T-helper 2 cell treated with Interferon-gamma antibody and Interleukin-4, amounts not matched to agents 5 μg/mL and 100 μg/mL, for 36 hours (primary cell): ENCODE measurements around the gene GPX2.

Experiments used
- DNase-seq: peaks from one replicate; pipeline ENCODE4 v3.0.0; 2021; ENCODE audit warnings: low spot score
- H3K27ac Mint-ChIP-seq: one replicate; pipeline ENCODE4 v1.8.0; 2021; ENCODE audit warnings: mild to moderate bottlenecking, mixed read lengths
- H3K27me3 Mint-ChIP-seq: one replicate; pipeline ENCODE4 v1.8.0; 2021; ENCODE audit warnings: low read depth, mixed read lengths
- H3K36me3 Mint-ChIP-seq: one replicate; pipeline ENCODE4 v1.8.0; 2021; ENCODE audit warnings: low read depth, mixed read lengths
- H3K4me1 Mint-ChIP-seq: one replicate; pipeline ENCODE4 v1.8.0; 2021; ENCODE audit warnings: low read depth, mixed read lengths
- H3K4me3 Mint-ChIP-seq: one replicate; pipeline ENCODE4 v1.8.0; 2022; ENCODE audit warnings: mild to moderate bottlenecking, moderate library complexity, mixed read lengths
- H3K9me3 Mint-ChIP-seq: one replicate; pipeline ENCODE4 v1.8.0; 2021; ENCODE audit warnings: mixed read lengths

GPX2 gene

DNA sequence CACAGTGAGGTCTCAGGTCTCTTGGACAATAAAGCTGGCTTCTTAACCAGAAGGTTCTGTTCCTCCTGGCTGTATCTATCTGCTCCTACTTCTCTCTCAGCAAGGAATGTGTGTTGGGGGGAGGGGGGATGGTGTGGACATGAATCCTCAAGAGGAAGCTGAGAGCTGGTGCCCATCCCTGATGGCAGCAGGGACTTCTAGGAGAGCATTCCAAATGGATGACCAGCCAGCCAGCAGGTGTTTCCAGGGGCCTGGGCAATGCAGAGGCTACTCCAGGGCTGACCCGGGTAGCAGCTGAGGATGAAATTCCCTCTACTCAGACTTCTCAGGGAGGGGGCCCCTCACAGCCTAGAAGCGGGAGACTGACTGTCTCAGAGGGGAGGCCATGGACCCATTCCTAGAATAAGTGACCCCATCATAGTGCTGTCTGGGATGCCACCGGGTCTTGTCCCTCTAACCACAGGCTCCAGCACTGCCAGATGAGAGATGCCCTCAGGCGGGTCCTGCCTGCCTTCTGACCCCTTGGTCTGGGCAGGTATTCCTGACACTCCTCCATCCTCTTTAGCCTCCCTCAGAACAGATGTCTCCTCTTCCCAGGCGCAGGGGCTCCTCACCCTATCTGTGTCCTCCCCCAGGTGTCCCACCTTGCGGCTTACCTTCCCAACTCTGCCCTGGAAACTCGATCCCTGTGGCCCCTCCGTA lies 28.4 kb upstream of the GPX2 start:
- H3K27me3 Mint-ChIP-seq = peaks cover 22% of the 10 kb centered on the region

DNA sequence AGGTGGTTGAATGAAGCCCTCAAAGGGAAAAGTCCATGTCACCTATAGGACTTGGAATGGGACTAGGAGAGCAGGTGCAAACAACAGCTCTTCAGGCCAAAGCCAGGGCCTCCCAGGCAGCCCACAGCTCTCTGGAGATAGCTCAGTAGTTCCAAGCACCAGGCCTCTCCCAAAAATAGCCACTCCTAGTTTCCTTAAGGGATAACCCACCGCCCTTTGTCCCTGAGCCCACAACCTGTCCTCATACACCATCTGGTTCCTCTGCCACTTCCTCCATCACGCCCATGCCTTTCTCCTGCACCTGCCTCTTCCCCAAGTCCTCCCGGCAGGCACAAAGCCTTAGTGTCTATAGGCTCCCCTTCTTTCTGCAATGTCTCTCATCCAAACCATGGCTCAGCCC lies 27.5 kb upstream of the GPX2 start:
- peaks cover 2% of the 10 kb centered on the region for H3K4me1 Mint-ChIP-seq
- no peaks in the 10 kb centered on the region for H3K36me3 Mint-ChIP-seq
- H3K9me3 Mint-ChIP-seq = no peaks in the 10 kb centered on the region
- peaks cover 22% of the 10 kb centered on the region for H3K27me3 Mint-ChIP-seq
- no peak for DNase-seq
- no peak overlapping the region for H3K4me3 Mint-ChIP-seq
- no peak overlapping the region for H3K27ac Mint-ChIP-seq

More for the DNA sequence above, 28.4 kb upstream of the GPX2 start:
- no peaks in the 10 kb centered on the region for H3K9me3 Mint-ChIP-seq
- H3K4me1 Mint-ChIP-seq = peaks cover 2% of the 10 kb centered on the region
- no peak for DNase-seq
- no peaks in the 10 kb centered on the region for H3K36me3 Mint-ChIP-seq
- peak overlapping the region; percentile 66 for H3K4me3 Mint-ChIP-seq
- no peak overlapping the region for H3K27ac Mint-ChIP-seq

DNA sequence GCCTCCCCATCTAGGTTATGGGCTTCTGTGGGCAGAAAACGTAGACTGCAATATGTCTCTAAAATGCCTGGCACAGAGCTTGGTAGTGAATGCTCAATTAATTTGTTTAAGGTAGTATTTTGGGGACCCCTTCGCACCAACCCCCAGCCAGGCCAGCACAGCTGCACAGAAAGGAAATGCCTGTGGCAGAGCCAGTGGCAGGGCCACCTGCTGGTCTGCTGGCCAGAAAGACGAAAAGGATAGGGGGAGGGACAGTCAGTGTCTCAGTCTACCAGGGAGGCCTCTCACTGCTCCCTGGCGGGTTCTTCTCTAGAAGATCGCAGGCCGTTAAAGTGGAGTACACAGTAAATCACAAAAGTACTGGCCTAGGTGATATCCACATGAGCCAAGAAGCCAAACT lies 26.1 kb upstream of the GPX2 start:
- H3K4me3 Mint-ChIP-seq = no peak overlapping the region
- peaks cover 20% of the 10 kb centered on the region for H3K27me3 Mint-ChIP-seq
- DNase-seq = no peak
- no peak overlapping the region for H3K27ac Mint-ChIP-seq
- H3K4me1 Mint-ChIP-seq = peaks cover 2% of the 10 kb centered on the region
- H3K36me3 Mint-ChIP-seq = no peaks in the 10 kb centered on the region
- no peaks in the 10 kb centered on the region for H3K9me3 Mint-ChIP-seq

DNA sequence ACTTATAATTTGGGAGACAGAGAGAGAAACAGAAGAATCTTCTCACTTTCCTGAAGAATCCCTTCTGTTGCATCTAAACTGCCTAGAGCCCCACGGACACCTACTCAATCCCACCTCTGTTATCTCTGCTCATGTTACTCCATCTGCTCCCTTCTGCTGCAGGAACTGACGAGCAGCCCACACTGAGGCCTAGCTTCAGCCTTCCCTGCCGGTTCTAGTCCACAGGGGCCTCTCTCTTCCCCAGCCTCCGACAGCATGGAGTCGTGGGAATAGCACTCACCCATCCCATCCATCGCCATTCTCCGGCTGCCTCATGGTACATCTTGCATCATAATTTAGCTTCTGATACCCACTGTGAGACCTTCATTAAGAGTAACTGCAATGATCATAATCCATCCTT lies 25.6 kb upstream of the GPX2 start:
- peaks cover 20% of the 10 kb centered on the region for H3K27me3 Mint-ChIP-seq
- H3K4me3 Mint-ChIP-seq = no peak overlapping the region
- H3K27ac Mint-ChIP-seq = no peak overlapping the region

GRCh38 chr14:64966976-64967375 lies 24.4 kb upstream of the GPX2 start:
- Mint-ChIP-seq H3K36me3 (no peaks in the 10 kb centered on the region), H3K4me3 (no peak overlapping the region), H3K4me1 (peaks cover 2% of the 10 kb centered on the region), H3K27me3 (peaks cover 16% of the 10 kb centered on the region), H3K27ac (no peak overlapping the region), H3K9me3 (no peaks in the 10 kb centered on the region)
- DNase-seq = no peak

More for the DNA sequence above, 25.6 kb upstream of the GPX2 start:
- Mint-ChIP-seq H3K36me3 (no peaks in the 10 kb centered on the region), H3K4me1 (peaks cover 2% of the 10 kb centered on the region), H3K9me3 (no peaks in the 10 kb centered on the region)
- no peak for DNase-seq

- peaks cover 2% of the 10 kb centered on the region for H3K4me1 Mint-ChIP-seq
Observed at GRCh38 chr14:64965356-64966000, 22.9 kb upstream of the GPX2 start.

DNA sequence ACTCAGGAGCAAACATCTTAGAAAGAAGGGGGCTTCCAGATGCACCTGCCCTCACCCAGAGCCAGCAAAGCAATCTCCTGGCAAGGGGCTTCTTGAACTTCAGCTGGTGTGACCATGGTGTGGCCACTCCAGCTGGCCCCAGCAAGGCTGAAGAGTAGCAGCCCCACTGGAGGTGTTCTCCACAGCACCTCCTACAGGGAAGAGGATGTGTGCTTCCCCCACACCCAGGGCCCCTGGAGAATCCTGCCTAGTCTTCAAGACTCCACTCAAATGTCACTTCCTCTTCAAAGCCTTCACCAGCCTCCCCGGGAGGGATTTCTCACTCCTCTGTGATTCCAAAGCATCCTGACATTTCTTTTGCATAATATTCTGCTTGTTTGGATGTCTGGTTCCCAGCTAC lies 21.1 kb upstream of the GPX2 start:
- Mint-ChIP-seq H3K9me3 (no peaks in the 10 kb centered on the region), H3K36me3 (no peaks in the 10 kb centered on the region), H3K4me1 (peaks cover 2% of the 10 kb centered on the region), H3K4me3 (no peak overlapping the region), H3K27ac (no peak overlapping the region), H3K27me3 (no peaks in the 10 kb centered on the region)
- no peak for DNase-seq

More at GRCh38 chr14:64965356-64966000, 22.9 kb upstream of the GPX2 start:
- no peak for DNase-seq
- no peaks in the 10 kb centered on the region for H3K9me3 Mint-ChIP-seq
- H3K4me3 Mint-ChIP-seq = no peak overlapping the region
- no peak overlapping the region for H3K27ac Mint-ChIP-seq
- H3K27me3 Mint-ChIP-seq = peaks cover 5% of the 10 kb centered on the region
- no peaks in the 10 kb centered on the region for H3K36me3 Mint-ChIP-seq

DNA sequence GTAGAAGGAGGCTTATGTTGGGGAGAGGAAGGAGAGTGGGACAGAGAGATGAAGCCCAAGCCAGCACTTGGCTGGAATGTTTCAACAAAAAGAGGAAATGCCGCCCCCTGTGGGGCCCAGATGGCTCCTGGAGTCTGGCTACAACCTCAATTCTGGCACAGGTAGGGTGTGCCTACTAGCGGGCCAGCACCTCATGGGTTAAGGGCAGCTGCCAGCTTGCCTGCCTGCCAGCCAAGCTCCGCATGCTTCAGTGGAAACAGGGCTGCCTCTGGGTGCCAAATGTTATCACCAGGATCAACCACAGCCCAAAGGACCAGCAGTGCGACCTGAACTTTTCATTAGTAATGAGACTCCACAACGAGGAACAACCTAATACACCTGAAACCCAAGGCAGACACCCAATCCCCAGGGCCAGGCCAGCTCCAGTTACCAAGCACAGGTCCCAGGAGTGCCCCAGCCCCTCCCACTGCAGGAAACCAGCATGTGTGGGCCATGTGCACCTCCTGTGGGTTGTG lies 18.3 kb upstream of the GPX2 start:
- no peak for DNase-seq
- no peaks in the 10 kb centered on the region for H3K27me3 Mint-ChIP-seq
- H3K4me3 Mint-ChIP-seq = no peak overlapping the region
- H3K4me1 Mint-ChIP-seq = no peaks in the 10 kb centered on the region
- no peaks in the 10 kb centered on the region for H3K9me3 Mint-ChIP-seq
- no peak overlapping the region for H3K27ac Mint-ChIP-seq
- H3K36me3 Mint-ChIP-seq = no peaks in the 10 kb centered on the region

DNA sequence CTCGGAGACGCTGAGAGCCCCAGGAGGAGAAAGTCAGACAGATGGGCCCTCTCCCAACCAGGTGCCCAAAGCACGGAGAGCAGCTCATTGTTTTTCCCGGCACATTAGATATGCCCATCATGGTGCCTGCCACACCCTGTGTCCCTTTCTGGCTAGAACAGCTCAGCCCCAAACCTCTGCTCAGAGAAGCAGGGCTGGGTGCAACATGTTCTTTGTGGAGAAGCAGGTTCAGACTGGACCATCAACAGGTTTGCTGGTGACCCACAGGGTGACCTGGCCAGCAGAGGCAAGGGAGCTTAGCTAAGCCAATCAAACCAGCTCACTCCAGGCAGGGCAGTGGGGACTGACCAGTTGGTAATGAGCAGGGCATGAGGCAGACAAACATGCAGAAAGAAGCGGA lies 16.2 kb upstream of the GPX2 start:
- Mint-ChIP-seq H3K27ac (no peak overlapping the region), H3K36me3 (no peaks in the 10 kb centered on the region), H3K4me1 (no peaks in the 10 kb centered on the region), H3K4me3 (no peak overlapping the region), H3K9me3 (no peaks in the 10 kb centered on the region), H3K27me3 (no peaks in the 10 kb centered on the region)
- DNase-seq = no peak

DNA sequence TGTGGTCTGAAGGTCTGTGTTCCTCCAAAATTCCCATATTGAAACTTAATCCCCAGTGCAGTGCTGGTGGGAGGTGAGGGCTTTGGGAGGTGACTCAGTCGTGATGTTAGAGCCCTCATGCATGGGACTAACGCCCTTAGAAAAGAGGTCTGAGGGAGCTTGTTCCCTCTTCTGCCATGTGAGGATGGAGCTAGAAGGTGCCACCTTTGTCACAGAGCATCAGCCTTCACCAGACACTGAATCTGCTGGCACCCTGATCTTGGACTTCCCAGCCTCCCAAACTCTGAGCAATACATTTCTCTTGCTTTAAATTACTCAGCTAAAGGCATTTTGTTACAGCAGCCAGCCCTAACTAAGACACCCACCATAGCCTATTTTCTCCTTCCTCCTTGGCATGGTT lies 15.7 kb upstream of the GPX2 start:
- Mint-ChIP-seq H3K4me1 (no peaks in the 10 kb centered on the region), H3K27me3 (no peaks in the 10 kb centered on the region), H3K27ac (no peak overlapping the region), H3K4me3 (no peak overlapping the region), H3K36me3 (no peaks in the 10 kb centered on the region), H3K9me3 (no peaks in the 10 kb centered on the region)
- no peak for DNase-seq

- no peaks in the 10 kb centered on the region for H3K9me3 Mint-ChIP-seq
- H3K4me3 Mint-ChIP-seq = no peak overlapping the region
- H3K27me3 Mint-ChIP-seq = no peaks in the 10 kb centered on the region
- no peak for DNase-seq
- no peaks in the 10 kb centered on the region for H3K36me3 Mint-ChIP-seq
- H3K27ac Mint-ChIP-seq = no peak overlapping the region
- H3K4me1 Mint-ChIP-seq = peaks cover 2% of the 10 kb centered on the region
Observed at GRCh38 chr14:64956697-64957406, 14.3 kb upstream of the GPX2 start.

GRCh38 chr14:64955297-64955696 lies 12.8 kb upstream of the GPX2 start:
- Mint-ChIP-seq H3K4me3 (no peak overlapping the region), H3K27me3 (no peaks in the 10 kb centered on the region), H3K27ac (no peak overlapping the region), H3K36me3 (no peaks in the 10 kb centered on the region), H3K9me3 (no peaks in the 10 kb centered on the region), H3K4me1 (peaks cover 2% of the 10 kb centered on the region)
- DNase-seq = no peak

DNA sequence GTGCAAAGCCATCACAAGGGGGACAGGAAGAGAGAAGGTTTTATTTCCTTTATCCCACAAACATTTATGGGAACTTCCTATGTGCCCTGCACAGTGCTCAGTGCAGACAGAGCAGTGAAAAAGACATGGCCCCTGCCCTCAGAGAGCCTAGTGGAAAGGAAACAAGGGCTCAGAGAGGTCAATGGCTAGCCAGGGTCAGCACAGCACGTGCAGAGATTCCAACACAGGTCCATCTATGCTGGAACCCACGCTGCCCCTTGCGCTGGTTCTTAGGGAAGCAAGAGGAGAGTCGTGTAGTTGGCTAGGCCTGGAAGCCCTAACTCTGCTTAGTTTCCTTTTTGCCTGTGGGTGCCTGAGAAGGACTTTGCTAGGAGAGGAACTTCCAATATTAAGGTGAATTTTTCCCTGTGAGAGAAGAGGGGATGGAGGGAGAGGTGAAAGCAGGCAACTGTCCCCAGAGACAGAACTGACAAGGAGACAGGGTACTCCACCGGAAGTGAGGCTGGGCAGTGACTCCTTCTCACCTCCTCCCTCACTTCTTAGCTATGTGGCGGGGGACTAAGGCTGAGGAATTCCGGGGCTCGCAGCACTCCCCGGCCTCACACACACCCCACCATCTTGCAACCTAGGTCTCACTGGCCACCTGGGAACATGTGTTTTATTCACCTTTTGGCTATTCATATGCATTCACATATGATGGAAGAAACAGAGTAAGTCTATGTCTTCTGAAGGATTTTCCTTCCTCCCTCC lies 12.1 kb upstream of the GPX2 start:
- Mint-ChIP-seq H3K4me1 (peaks cover 2% of the 10 kb centered on the region), H3K36me3 (peaks cover 1% of the 10 kb centered on the region), H3K9me3 (no peaks in the 10 kb centered on the region), H3K27me3 (no peaks in the 10 kb centered on the region), H3K4me3 (no peak overlapping the region), H3K27ac (no peak overlapping the region)
- no peak for DNase-seq

DNA sequence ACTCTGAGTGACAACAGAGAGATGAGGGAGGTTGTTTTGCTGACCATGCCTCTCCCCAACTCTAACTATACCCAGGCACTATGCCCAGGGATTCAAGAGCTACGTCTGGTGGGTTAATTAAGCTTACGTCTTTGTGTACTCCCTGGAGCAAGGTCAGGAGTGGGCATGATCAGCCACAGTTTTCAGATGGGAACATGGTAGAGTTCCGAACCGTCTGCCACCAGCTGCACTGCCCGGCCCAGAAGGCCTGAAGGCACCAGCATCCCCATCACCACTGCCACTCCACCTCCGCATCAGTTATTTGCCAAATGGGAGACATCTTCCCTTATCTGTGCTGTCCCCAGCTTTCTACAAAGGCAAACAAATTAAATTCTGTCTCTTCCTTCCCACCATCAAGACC lies 11.1 kb upstream of the GPX2 start:
- Mint-ChIP-seq H3K36me3 (peaks cover 2% of the 10 kb centered on the region), H3K4me1 (peaks cover 2% of the 10 kb centered on the region), H3K27me3 (no peaks in the 10 kb centered on the region), H3K27ac (no peak overlapping the region), H3K4me3 (no peak overlapping the region), H3K9me3 (no peaks in the 10 kb centered on the region)
- no peak for DNase-seq
